Measurements from ENCODE around the gene PPP1R8.

Gene PPP1R8

DNA sequence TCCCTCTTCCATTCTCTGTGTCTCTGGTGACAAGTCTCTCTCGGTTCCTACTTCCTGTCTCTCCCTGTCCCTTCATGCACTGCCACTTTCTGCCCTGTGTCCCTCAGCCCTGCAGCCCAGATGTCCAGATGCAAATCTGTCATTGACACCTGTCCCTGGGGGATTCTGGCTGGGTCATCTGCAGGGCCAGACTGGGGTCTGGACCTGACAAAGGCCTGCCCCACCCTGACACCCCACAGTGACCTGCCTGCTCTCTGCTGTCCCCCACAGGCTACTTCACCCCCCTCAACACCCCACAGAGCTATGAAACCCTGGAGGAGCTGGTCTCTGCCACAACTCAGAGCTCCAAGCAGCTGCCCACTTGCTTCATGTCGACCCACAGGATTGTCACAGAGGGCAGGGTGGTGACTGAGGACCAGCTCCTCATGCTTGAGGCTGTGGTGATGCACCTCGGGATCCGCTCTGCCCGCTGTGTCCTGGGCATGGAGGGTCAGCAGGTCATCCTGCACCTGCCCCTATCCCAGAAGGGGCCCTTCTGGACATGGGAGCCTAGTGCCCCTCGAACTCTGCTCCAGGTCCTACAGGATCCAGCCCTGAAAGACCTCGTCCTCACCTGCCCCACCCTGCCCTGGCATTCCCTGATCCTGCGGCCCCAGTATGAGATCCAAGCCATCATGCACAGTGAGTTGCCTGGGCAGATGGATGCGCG, 48.9 kb downstream of the PPP1R8 start:
- DNase-seq (ENCODE audit: low read depth), result peak; percentile 29
- no peak overlapping the region for H3K4me3 ChIP-seq (ENCODE audit: low read depth, low read length)
- TF ChIP-seq, protein P1, sequence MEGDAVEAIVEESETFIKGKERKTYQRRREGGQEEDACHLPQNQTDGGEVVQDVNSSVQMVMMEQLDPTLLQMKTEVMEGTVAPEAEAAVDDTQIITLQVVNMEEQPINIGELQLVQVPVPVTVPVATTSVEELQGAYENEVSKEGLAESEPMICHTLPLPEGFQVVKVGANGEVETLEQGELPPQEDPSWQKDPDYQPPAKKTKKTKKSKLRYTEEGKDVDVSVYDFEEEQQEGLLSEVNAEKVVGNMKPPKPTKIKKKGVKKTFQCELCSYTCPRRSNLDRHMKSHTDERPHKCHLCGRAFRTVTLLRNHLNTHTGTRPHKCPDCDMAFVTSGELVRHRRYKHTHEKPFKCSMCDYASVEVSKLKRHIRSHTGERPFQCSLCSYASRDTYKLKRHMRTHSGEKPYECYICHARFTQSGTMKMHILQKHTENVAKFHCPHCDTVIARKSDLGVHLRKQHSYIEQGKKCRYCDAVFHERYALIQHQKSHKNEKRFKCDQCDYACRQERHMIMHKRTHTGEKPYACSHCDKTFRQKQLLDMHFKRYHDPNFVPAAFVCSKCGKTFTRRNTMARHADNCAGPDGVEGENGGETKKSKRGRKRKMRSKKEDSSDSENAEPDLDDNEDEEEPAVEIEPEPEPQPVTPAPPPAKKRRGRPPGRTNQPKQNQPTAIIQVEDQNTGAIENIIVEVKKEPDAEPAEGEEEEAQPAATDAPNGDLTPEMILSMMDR (IDR thresholded peaks at IDR 0.05; ENCODE audit: insufficient read depth, low read depth, low read length, missing control alignments), result no peak

DNA sequence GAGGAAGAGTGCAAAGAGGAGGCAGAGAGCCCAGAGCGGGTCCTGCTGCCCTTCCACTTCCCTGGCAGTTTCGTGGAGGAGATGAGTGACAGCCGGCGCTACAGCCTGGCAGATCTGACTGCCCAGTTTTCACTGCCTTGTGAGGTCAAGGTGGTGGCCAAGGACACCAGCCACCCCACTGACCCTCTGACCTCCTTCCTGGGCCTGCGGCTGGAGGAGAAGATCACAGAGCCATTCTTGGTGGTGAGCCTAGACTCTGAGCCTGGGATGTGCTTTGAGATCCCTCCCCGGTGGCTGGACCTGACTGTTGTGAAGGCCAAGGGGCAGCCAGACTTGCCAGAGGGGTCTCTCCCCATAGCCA, 51.9 kb downstream of the PPP1R8 start:
- no peak for DNase-seq (ENCODE audit: low read depth)
- peak overlapping the region; percentile 49 for H3K4me3 ChIP-seq (ENCODE audit: low read depth, low read length)
- TF ChIP-seq, protein P1 (IDR thresholded peaks at IDR 0.05; ENCODE audit: insufficient read depth, low read depth, low read length, missing control alignments), result no peak

DNA sequence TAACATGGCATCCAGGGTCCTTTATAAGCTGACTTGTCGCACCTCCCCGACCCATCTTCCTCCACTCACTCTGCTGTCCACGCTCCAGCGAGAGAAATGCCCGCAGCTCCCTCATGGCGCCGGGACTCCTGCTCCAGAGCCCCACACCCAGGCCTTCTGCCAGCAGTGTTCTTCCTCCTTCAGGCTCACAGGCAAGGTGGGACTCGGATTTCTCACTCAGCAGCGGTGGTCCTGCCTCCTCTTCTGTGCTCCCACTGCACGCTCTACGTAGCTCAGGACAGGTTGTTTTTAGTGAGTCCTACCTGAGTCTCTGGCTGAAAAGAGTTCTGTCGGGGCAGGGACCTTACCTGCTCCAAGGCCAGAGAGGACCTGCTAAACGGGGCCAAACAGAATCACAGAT, 53.0 kb downstream of the PPP1R8 start:
- TF ChIP-seq, protein P1 (IDR thresholded peaks at IDR 0.05; ENCODE audit: insufficient read depth, low read depth, low read length, missing control alignments), result no peak
- peak overlapping the region; percentile 49 for H3K4me3 ChIP-seq (ENCODE audit: low read depth, low read length)
- peak; percentile 24 for DNase-seq (ENCODE audit: low read depth)

DNA sequence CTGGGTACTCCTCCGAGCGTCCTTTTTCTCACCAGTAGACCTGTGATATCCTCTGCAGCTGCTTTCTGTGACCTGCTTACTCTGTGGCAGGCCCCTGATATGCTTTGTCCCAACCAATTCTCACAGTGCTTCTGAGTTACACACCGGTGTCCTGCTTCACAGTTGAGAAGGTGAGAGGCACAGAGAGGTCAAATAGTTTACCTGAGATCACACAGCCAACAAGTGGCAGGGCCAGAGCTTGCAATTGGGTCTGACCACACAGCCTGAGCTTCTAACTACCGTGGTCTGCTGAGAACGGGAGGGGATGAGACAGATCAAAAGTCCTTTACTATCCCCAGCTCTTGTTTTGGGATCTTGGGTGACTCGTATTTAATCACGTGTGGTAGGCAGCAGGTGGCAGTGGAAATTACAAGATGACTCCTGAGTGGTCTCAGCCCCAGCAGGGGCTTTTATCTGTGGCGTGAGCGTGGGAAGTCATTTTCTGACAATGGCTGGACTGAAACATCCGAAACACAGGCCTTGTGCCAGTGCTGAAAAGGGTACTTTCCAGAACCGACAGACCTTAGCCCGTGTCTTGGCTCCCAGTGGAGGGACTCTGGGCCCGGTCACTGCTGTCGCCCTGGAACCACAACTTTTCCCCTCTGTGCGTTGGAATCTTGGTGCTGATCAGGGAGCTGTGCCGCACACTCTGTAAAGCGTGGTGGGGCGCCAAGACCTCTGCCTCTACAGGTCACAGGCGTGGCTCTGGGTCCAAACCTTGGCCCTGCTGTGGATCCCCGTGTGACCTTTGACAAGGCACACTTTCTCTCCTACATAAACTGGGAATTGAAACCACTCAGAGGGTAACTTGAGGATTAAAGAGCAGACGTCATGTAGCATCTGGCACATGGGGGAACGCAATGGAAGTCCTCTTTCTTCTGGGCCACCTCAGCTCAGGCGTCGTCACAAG, 53.7 kb downstream of the PPP1R8 start:
- peak; percentile 91 for DNase-seq (ENCODE audit: low read depth)
- H3K4me3 ChIP-seq (ENCODE audit: low read depth, low read length), result peak overlapping the region; percentile 49

DNA sequence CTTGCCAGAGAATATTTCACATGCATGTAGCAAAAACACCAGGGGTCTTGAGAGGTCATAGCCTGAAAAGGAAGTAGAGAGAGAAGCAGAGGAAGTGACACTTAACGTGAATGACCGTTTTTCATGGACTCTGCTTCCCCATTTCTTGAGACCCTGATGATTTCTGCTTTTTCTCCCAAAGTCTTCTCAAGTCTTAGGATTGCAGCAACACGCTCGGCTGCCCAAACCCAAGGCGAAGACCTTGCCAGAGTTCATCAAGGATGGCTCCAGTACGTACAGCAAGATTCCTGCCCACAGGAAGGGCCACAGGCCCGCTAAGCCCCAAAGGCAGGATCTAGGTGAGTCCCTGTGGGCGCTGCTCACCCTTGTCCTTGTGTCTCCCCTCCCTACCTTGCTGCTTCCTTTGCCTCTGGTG, 54.5 kb downstream of the PPP1R8 start:
- H3K4me3 ChIP-seq (ENCODE audit: low read depth, low read length), result peak overlapping the region; percentile 49; the same call in 1 of the 2 replicates
- DNase-seq (ENCODE audit: low read depth), result no peak
- TF ChIP-seq, protein P1 (IDR thresholded peaks at IDR 0.05; ENCODE audit: insufficient read depth, low read depth, low read length, missing control alignments), result no peak

More for the DNA sequence above, 53.7 kb downstream of the PPP1R8 start:
- TF ChIP-seq, protein P1 (IDR thresholded peaks at IDR 0.05; ENCODE audit: insufficient read depth, low read depth, low read length, missing control alignments), result no peak

DNA sequence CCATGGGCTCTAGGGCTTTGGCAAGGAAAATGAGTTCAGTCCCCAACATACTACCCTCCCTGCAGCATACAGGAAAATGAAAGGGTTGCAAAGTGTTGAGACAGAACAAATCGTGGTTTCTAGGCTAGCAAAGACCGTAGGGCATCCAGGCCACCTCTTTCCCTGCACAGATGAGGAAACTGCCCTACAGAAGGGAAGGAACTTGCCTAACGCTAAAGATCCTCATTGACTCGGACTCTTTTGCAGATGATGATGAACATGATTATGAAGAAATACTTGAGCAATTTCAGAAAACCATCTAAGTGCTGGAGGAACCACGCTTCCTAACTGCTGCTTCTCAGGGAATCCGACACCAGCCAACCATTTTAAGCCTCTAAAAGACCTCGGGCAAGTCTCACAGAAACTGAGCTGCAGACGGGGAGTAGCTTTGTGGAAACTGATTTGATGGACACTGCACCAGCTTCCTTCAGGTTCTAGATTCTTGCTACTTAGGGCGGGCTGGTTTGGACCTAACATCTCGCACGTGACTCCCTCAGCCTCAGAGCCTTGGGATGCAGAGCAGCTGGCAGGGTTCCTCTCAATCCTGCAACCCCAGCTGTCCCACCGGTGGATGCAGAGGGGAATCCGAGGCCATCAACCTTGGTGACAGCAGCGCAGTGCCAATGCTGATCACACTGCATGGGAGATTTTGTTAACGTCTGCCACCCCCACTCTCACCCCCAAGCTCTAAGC, 55.2 kb downstream of the PPP1R8 start:
- no peak overlapping the region; the same call in 1 of the 2 replicates for H3K4me3 ChIP-seq (ENCODE audit: low read depth, low read length)

More for the DNA sequence above, 55.2 kb downstream of the PPP1R8 start:
- TF ChIP-seq, protein P1 (IDR thresholded peaks at IDR 0.05; ENCODE audit: insufficient read depth, low read depth, low read length, missing control alignments), result no peak
- no peak for DNase-seq (ENCODE audit: low read depth)
